Uterus (tissue), 4 donors: ENCODE data around the gene NPPC. TPM values are rescaled to one million over a fixed set of nuclear protein-coding genes. Genes with fewer than 3 reads are reported as not detected.
"Not testable (repeated sequence)": the region's sequence is repeated elsewhere in the genome, so short reads cannot be mapped to it uniquely, and the experiment has no call there.

Experiments used
- DNase-seq, 2 donors: peaks; one replicate each; pipeline ENCODE4 v3.0.0-alpha.2; 2019 to 2020
- H3K27ac ChIP-seq, 2 donors: fragments of 200-600 bp; sonication (generic); 1 replicate in 1 of 2; 2 replicates in 1 of 2; pipeline ENCODE4 v1.5.1; 2016 to 2018
- H3K27me3 ChIP-seq, 2 donors: fragments of 200-600 bp; sonication (generic); one replicate each; pipeline ENCODE4 v1.5.1; 2018 to 2019; ENCODE audit warnings: control low read depth in 1 of 2
- H3K36me3 ChIP-seq, 2 donors: fragments of 200-600 bp; sonication (generic); one replicate each; pipeline ENCODE4 v1.5.1; 2019; ENCODE audit warnings: control low read depth in 1 of 2
- H3K4me1 ChIP-seq, 2 donors: fragments of 200-600 bp; sonication (generic); one replicate each; pipeline ENCODE4 v1.5.1; 2018 to 2019; ENCODE audit warnings: control low read depth in 1 of 2
- H3K4me3 ChIP-seq, 2 donors: fragments of 200-600 bp; sonication (generic); 1 replicate in 1 of 2; 2 replicates in 1 of 2; pipeline ENCODE4 v1.5.1; 2018 to 2019; ENCODE audit warnings: mild to moderate bottlenecking in 1 of 2
- H3K9me3 ChIP-seq, 2 donors: fragments of 200-600 bp; sonication (generic); one replicate each; pipeline ENCODE4 v1.5.1; 2019; ENCODE audit warnings: control low read depth in 1 of 2
- CTCF ChIP-seq, 4 experiments: fragments of 200-600 bp in 2 of 4; fragments of 450-650 bp in 2 of 4; sonication (generic) in 2 of 4; IDR thresholded peaks; one replicate each; pipeline ENCODE4 v1.5.1; 2016 to 2019; ENCODE audit warnings: antibody characterized with exemption in 4 of 4, mild to moderate bottlenecking in 2 of 4, moderate library complexity in 1 of 4
- POLR2A ChIP-seq, 2 donors: fragments of 450-650 bp; IDR thresholded peaks; one replicate each; pipeline ENCODE4 v1.6.1; 2016; ENCODE audit warnings: antibody characterized with exemption in 2 of 2, mild to moderate bottlenecking in 1 of 2, moderate library complexity in 1 of 2
- intact Hi-C: fragments of 100-400 bp; cut with DNase I; formaldehyde crosslinking; loops from one replicate; pipeline ENCODE4 v1.15.1; 2023; ENCODE audit warnings: low total_unique reads
- total RNA-seq, 4 donors: library from RNA; depleted of rRNA in 3 of 4; stranded (reverse); fragments of >200 nt in 3 of 4; gene quantifications; one replicate each; pipeline versions ENCODE4 v1.1.0 to v1.2.4, GENCODE V29; 2014 to 2023
- donor health status: DM: yes; HTN: yes; CAD: no.

NPPC gene
- total RNA-seq, 4 donors from 2014 or later: 4.3 TPM; not detected in 3

GRCh38 chr2:231955758-231956472 lies 29.7 kb upstream of the NPPC start:
- DNase-seq: no peak
- no peaks in the 10 kb centered on the region for H3K4me1 ChIP-seq
- no peaks in the 10 kb centered on the region for H3K36me3 ChIP-seq
- no peak overlapping the region for H3K27ac ChIP-seq
- no peak overlapping the region for H3K4me3 ChIP-seq
- peaks cover 0 to 3% of the 10 kb centered on the region in 2 donors for H3K9me3 ChIP-seq
- intact Hi-C loops: no loop called here
- no peaks in the 10 kb centered on the region for H3K27me3 ChIP-seq
- no peak for TF ChIP-seq CTCF (IDR thresholded peaks at IDR 0.05)
- no peak for TF ChIP-seq POLR2A (IDR thresholded peaks at IDR 0.05)

DNA sequence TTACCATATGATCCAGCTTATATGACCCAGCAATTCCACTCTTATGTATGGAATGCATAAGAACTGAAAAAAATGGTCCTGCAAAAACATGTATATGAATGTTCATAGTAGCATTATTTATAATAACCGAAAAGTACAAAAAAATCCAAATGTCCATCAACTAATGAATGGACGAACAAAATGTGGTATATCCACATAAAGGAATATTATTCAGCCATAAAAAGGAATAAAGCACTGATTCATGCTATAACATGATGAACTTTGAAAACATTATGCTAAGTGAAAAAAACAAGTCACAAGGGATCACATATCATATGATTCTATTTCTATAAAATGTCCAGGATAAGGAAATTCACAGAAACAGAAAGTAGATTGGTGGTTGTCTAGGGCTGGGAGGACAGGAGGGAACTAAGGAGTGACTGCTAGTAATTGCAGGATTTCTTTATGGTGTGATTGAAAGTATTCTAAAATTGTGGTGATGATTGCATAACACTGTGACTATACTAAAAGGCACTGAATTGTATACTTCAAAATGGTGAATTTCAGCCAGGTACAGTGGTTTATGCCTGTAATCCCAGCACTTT lies 25.3 kb upstream of the NPPC start:
- Histone ChIP-seq H3K4me3 (no peak overlapping the region), H3K9me3 (peaks cover 0 to 3% of the 10 kb centered on the region in 2 donors), H3K27me3 (no peaks in the 10 kb centered on the region), H3K4me1 (no peaks in the 10 kb centered on the region), H3K36me3 (no peaks in the 10 kb centered on the region), H3K27ac (no peak overlapping the region)
- no peak for DNase-seq
- intact Hi-C loops: no loop called here
- TF ChIP-seq POLR2A (IDR thresholded peaks at IDR 0.05) (no peak), CTCF (IDR thresholded peaks at IDR 0.05) (no peak)

GRCh38 chr2:231947694-231948093 lies 21.5 kb upstream of the NPPC start:
- Histone ChIP-seq H3K27ac (no peak overlapping the region), H3K27me3 (no peaks in the 10 kb centered on the region), H3K4me3 (no peak overlapping the region), H3K36me3 (no peaks in the 10 kb centered on the region), H3K9me3 (peaks cover 0 to 3% of the 10 kb centered on the region in 2 donors), H3K4me1 (no peaks in the 10 kb centered on the region)
- TF ChIP-seq POLR2A (IDR thresholded peaks at IDR 0.05): no peak
- no peak for TF ChIP-seq CTCF (IDR thresholded peaks at IDR 0.05)
- intact Hi-C loops: no loop called here
- no peak for DNase-seq

GRCh38 chr2:231947112-231947511 lies 20.9 kb upstream of the NPPC start:
- H3K27me3 ChIP-seq, H3K9me3 ChIP-seq, DNase-seq, H3K27ac ChIP-seq, H3K36me3 ChIP-seq, H3K4me1 ChIP-seq, intact Hi-C loops, H3K4me3 ChIP-seq: not testable (repeated sequence)

GRCh38 chr2:231946241-231946814 lies 20.1 kb upstream of the NPPC start:
- Histone ChIP-seq H3K4me1 (no peaks in the 10 kb centered on the region), H3K4me3 (no peak overlapping the region), H3K36me3 (no peaks in the 10 kb centered on the region), H3K27me3 (no peaks in the 10 kb centered on the region), H3K9me3 (peaks cover 0 to 1% of the 10 kb centered on the region in 2 donors), H3K27ac (no peak overlapping the region)
- no peak for DNase-seq
- TF ChIP-seq CTCF (IDR thresholded peaks at IDR 0.05) (no peak), POLR2A (IDR thresholded peaks at IDR 0.05) (no peak)
- intact Hi-C loops: no loop called here
